ENCODE measurements around the gene IKZF1.

The IKZF1 gene

DNA sequence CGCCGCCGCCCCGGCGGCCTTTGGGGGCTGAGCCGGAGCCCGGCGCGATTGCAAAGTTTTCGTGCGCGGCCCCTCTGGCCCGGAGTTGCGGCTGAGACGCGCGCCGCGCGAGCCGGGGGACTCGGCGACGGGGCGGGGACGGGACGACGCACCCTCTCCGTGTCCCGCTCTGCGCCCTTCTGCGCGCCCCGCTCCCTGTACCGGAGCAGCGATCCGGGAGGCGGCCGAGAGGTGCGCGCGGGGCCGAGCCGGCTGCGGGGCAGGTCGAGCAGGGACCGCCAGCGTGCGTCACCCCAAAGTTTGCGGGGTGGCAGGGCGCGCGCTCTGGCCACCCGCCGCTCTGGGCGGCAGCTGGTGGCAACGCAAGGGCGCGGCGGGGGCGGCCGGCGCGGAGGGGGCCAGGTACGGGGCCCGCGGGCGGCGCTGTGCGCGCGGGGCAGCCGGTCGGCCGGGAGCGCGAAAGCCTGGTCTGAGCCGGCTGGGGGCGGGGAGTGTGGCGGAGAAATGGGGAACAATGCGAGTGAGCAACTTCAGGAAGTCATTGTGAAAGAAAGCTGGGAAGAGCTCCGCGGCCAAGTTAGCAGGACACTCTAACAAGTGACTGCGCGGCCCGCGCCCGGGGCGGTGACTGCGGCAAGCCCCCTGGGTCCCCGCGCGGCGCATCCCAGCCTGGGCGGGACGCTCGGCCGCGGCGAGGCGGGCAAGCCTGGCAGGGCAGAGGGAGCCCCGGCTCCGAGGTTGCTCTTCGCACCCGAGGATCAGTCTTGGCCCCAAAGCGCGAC is at the start of gene IKZF1:
TSS of gene IKZF1 (plus strand) at position 588 of the 782 bp plus-strand sequence. CDS start 14,346 bp downstream, outside the sequence.
- TF ChIP-seq, protein P1, sequence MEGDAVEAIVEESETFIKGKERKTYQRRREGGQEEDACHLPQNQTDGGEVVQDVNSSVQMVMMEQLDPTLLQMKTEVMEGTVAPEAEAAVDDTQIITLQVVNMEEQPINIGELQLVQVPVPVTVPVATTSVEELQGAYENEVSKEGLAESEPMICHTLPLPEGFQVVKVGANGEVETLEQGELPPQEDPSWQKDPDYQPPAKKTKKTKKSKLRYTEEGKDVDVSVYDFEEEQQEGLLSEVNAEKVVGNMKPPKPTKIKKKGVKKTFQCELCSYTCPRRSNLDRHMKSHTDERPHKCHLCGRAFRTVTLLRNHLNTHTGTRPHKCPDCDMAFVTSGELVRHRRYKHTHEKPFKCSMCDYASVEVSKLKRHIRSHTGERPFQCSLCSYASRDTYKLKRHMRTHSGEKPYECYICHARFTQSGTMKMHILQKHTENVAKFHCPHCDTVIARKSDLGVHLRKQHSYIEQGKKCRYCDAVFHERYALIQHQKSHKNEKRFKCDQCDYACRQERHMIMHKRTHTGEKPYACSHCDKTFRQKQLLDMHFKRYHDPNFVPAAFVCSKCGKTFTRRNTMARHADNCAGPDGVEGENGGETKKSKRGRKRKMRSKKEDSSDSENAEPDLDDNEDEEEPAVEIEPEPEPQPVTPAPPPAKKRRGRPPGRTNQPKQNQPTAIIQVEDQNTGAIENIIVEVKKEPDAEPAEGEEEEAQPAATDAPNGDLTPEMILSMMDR (IDR thresholded peaks at IDR 0.05; ENCODE audit: insufficient read depth, low read depth, low read length, missing control alignments): no peak
- peak within 1 kb of the TSS; percentile 81 for H3K4me3 ChIP-seq (ENCODE audit: low read depth, low read length)
- DNase-seq (ENCODE audit: low read depth): peak; percentile 60

DNA sequence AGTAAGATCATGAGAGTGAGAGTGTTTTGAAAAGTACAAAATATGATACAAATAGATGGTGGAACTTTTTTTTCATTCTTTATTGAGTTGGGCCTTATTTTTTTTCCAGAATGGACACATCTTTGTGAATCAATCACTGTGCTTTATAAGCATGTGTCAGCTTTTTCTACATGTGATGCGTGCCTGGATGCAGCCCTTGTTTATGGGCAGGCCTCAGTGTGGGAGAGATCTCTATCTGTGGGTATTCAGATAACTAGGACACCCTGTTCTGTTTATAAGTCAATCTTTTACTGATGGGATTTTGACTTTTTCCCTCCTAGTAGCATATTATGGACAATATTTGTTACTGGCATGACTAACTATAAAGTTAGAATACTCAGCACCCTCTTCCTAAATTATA is 42.9 kb upstream of the IKZF1 start:
- H3K4me3 ChIP-seq (ENCODE audit: low read depth, low read length): no peak overlapping the region
- TF ChIP-seq, protein P1 (IDR thresholded peaks at IDR 0.05; ENCODE audit: insufficient read depth, low read depth, low read length, missing control alignments): no peak
- no peak for DNase-seq (ENCODE audit: low read depth)

DNA sequence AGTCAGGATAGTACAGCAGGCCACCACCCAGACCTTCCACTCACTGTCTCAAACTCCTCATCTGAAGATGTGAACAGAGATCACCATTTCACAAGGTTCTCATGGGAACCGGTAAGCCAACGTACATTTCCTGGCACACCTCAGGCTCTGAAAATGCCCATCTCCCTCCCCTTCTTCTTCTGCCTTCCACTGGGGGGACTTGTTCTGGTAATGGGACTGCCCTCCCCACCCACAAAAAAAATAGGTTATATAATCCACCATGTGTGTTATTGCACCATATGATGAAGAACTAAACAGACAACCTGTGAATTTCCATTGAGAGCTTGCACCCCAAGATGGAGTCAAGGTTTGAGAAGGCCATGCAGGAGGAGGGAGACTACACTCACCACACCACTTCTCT is 42.1 kb upstream of the IKZF1 start:
- no peak overlapping the region for H3K4me3 ChIP-seq (ENCODE audit: low read depth, low read length)
- DNase-seq (ENCODE audit: low read depth): no peak
- TF ChIP-seq, protein P1 (IDR thresholded peaks at IDR 0.05; ENCODE audit: insufficient read depth, low read depth, low read length, missing control alignments): no peak

DNA sequence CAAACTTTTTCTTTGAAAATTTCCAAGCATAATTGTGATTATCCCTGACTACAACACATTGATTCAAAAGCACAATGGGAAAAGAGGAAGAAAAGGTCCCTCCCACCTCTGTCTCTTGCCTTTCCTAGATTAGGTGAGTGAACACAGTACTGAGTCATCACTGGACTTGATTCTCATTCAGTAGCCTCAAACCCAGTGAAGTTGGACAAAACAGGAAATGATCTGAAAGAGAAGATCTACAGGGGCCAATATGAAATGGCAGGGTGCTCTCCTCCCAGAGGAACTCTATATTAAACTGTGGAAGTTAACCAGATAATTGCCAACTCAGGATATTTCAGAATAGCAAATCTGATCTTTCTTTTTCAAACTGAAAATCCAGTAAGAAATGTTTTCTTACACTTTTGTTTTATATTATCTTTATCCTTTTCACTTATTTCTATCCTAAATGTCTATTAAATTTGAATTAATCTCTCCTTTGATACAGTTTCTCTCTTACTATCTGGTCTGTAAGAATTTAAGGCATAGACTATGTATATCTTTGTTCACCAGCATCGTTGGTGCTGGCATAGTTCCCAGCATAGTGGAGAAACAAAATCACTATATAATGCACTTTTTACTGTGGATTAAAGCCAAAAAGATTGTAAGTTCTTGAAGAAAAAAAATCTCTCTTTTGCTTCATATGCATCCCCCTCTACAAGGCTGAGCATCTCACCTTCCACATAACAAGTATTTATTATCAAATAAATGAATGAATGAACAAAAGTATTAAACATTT is 41.4 kb upstream of the IKZF1 start:
- DNase-seq (ENCODE audit: low read depth): peak; percentile 81
- TF ChIP-seq, protein P1 (IDR thresholded peaks at IDR 0.05; ENCODE audit: insufficient read depth, low read depth, low read length, missing control alignments): no peak
- no peak overlapping the region for H3K4me3 ChIP-seq (ENCODE audit: low read depth, low read length)

GRCh38 chr7:50264908-50265307 is 39.6 kb upstream of the IKZF1 start:
- no peak overlapping the region for H3K4me3 ChIP-seq (ENCODE audit: low read depth, low read length)
- peak; percentile 53 for DNase-seq (ENCODE audit: low read depth)
- TF ChIP-seq, protein P1 (IDR thresholded peaks at IDR 0.05; ENCODE audit: insufficient read depth, low read depth, low read length, missing control alignments): no peak

DNA sequence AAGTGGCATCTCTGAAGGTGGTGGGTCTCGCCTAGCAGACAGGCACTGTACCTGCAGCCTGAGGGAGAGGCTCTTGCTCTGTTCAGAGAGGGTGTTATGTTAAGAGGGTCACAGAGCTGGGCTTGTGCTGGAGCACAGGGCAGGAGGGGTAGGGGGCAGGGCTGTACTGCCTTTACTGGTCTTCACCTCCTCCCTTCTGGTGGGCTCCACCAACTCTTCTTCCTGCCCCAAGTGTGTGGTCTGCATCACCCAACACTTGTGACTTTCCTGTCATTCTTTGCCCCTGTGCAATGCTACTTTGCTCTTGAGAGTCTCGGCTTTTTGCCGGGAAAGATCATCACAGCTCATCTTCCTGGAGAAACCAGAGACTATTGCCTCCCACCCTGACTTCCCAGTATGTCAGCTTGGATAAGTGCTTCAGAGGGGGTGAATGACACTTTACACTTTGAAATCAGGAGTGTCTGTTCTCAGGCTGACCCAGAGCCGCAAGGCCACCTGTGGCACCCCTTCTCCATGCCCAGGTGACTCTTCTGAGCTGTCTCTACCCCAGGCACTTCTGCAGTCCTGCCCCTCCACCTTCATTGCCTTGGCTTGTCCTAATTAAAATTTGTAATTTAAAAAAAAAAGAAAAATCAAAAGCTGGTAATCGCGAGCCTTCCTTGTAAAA is 38.4 kb upstream of the IKZF1 start:
- no peak overlapping the region for H3K4me3 ChIP-seq (ENCODE audit: low read depth, low read length)
- no peak for DNase-seq (ENCODE audit: low read depth)
- TF ChIP-seq, protein P1 (IDR thresholded peaks at IDR 0.05; ENCODE audit: insufficient read depth, low read depth, low read length, missing control alignments): no peak

Measured in GM12865 (cell line).